ENCODE results near the gene CTNNA2.

CTNNA2 gene

DNA sequence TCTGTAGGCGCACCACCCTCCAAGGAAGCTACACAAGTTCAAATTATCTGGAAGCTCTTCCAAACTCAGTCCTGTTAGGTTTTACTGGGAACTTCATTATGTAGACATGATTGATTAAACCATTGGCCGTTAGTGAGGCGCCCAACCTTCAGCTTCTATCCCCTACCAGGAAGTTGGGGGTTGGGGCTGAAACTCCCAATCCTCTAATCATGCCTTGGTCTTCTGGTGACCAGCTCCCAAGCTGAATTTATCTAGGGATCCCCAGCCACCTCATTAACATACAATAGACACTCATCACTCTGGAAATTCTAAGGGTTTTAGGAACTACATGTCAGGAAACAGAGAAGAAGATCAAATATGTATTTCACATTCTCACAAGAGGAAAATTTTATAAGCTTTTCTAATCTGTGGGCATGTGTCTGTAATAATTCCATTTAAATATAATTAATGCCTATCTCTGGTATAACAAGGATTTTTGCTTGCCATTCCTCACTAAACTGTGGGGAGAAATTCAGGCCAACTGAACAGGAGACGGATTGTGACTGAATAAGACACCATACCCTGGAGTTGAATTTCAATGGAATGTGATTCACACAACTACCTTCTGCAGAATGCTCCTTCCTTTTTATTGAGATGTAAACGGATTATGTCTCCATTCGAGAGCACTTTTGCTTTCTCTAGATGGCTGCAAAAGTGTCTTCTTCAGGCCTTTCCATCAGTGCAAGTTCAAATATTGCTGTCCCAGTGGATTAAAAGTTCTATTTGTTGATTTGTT lies 463.1 kb downstream of the CTNNA2 start:
- Histone ChIP-seq H3K4me3 (ENCODE audit: low read length) (no peak overlapping the region), H3K27ac (ENCODE audit: low read length) (no peak overlapping the region), H3K4me2 (ENCODE audit: low read length) (no peak overlapping the region), H3K79me2 (ENCODE audit: low read length) (no peaks in the 10 kb centered on the region), H2AFZ (ENCODE audit: low read depth, low read length) (no peak overlapping the region), H3K27me3 (ENCODE audit: low read depth, low read length) (no peaks in the 10 kb centered on the region), H3K9ac (ENCODE audit: low read length) (no peak overlapping the region), H3K9me3 (ENCODE audit: insufficient read depth, low read length) (no peaks in the 10 kb centered on the region), H3K4me1 (ENCODE audit: low read length) (no peaks in the 10 kb centered on the region), H3K36me3 (replicated peaks; ENCODE audit: low read depth, low read length) (no peaks in the 10 kb centered on the region), H4K20me1 (ENCODE audit: insufficient read depth, low read length) (no peaks in the 10 kb centered on the region)
- TF ChIP-seq EZH2phosphoT487 (IDR thresholded peaks at IDR 0.05; ENCODE audit: low read depth) (no peak), CTCF (IDR thresholded peaks at IDR 0.05; ENCODE audit: low read depth, low read length) (no peak)

GRCh38 chr2:79977792-79978191 lies 464.9 kb downstream of the CTNNA2 start:
- Histone ChIP-seq H3K9me3 (ENCODE audit: insufficient read depth, low read length) (no peaks in the 10 kb centered on the region), H4K20me1 (ENCODE audit: insufficient read depth, low read length) (no peaks in the 10 kb centered on the region), H3K4me2 (ENCODE audit: low read length) (no peak overlapping the region), H3K36me3 (replicated peaks; ENCODE audit: low read depth, low read length) (no peaks in the 10 kb centered on the region), H3K4me3 (ENCODE audit: low read length) (no peak overlapping the region), H3K27ac (ENCODE audit: low read length) (no peak overlapping the region), H2AFZ (ENCODE audit: low read depth, low read length) (no peak overlapping the region), H3K4me1 (ENCODE audit: low read length) (no peaks in the 10 kb centered on the region), H3K27me3 (ENCODE audit: low read depth, low read length) (no peaks in the 10 kb centered on the region), H3K9ac (ENCODE audit: low read length) (no peak overlapping the region), H3K79me2 (ENCODE audit: low read length) (no peaks in the 10 kb centered on the region)
- no peak for TF ChIP-seq EZH2phosphoT487 (IDR thresholded peaks at IDR 0.05; ENCODE audit: low read depth)
- TF ChIP-seq CTCF (IDR thresholded peaks at IDR 0.05; ENCODE audit: low read depth, low read length): no peak

- no peak for TF ChIP-seq EZH2phosphoT487 (IDR thresholded peaks at IDR 0.05; ENCODE audit: low read depth)
- no peak for TF ChIP-seq CTCF (IDR thresholded peaks at IDR 0.05; ENCODE audit: low read depth, low read length)
- no peak overlapping the region for H3K27ac ChIP-seq (ENCODE audit: low read length)
- no peaks in the 10 kb centered on the region for H3K4me1 ChIP-seq (ENCODE audit: low read length)
- no peaks in the 10 kb centered on the region for H3K36me3 ChIP-seq (replicated peaks; ENCODE audit: low read depth, low read length)
- H4K20me1 ChIP-seq (ENCODE audit: insufficient read depth, low read length): no peaks in the 10 kb centered on the region
- H3K79me2 ChIP-seq (ENCODE audit: low read length): no peaks in the 10 kb centered on the region
- H3K4me3 ChIP-seq (ENCODE audit: low read length): no peak overlapping the region
- H3K27me3 ChIP-seq (ENCODE audit: low read depth, low read length): no peaks in the 10 kb centered on the region
- no peaks in the 10 kb centered on the region for H3K9me3 ChIP-seq (ENCODE audit: insufficient read depth, low read length)
- no peak overlapping the region for H3K4me2 ChIP-seq (ENCODE audit: low read length)
- no peak overlapping the region for H2AFZ ChIP-seq (ENCODE audit: low read depth, low read length)
- no peak overlapping the region for H3K9ac ChIP-seq (ENCODE audit: low read length)
These were observed 467.3 kb downstream of the CTNNA2 start for GRCh38 chr2:79980116-79980515.

DNA sequence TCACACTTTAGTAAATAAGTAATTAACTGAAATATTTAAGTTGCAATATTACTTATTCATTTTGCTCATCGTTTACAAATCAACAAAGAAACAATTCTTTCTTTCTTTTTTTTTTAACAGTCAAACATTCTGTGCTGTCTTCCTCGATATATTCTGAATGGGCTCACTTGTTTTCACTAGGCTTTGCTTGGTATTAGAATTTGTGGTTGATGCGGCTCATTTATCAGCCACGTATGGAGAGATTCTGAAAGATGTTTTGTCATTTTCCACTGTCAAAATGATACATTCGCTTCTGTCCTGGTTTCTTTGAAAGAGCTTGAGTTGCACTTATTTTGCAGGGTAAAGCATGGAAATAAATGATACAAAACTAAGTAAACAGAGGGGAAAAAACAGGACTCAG lies 468.0 kb downstream of the CTNNA2 start:
- Histone ChIP-seq H3K4me1 (ENCODE audit: low read length) (no peaks in the 10 kb centered on the region), H3K9me3 (ENCODE audit: insufficient read depth, low read length) (no peaks in the 10 kb centered on the region), H3K4me3 (ENCODE audit: low read length) (no peak overlapping the region), H3K36me3 (replicated peaks; ENCODE audit: low read depth, low read length) (no peaks in the 10 kb centered on the region), H3K79me2 (ENCODE audit: low read length) (no peaks in the 10 kb centered on the region), H3K4me2 (ENCODE audit: low read length) (no peak overlapping the region), H2AFZ (ENCODE audit: low read depth, low read length) (no peak overlapping the region), H3K27me3 (ENCODE audit: low read depth, low read length) (no peaks in the 10 kb centered on the region), H3K27ac (ENCODE audit: low read length) (no peak overlapping the region), H4K20me1 (ENCODE audit: insufficient read depth, low read length) (no peaks in the 10 kb centered on the region), H3K9ac (ENCODE audit: low read length) (no peak overlapping the region)
- TF ChIP-seq EZH2phosphoT487 (IDR thresholded peaks at IDR 0.05; ENCODE audit: low read depth) (no peak), CTCF (IDR thresholded peaks at IDR 0.05; ENCODE audit: low read depth, low read length) (no peak)

Data from OCI-LY3 (cell line).